ENCODE measurements around the gene AMPD3. TPM values are rescaled to one million over a fixed set of nuclear protein-coding genes. Genes with fewer than 3 reads are reported as not detected.
"Not testable (repeated sequence)": the region's sequence is repeated elsewhere in the genome, so short reads cannot be mapped to it uniquely, and the experiment has no call there.

Gene AMPD3
- total RNA-seq, 2 experiments from 2014 or later = 10.5 to 13.0 TPM

DNA sequence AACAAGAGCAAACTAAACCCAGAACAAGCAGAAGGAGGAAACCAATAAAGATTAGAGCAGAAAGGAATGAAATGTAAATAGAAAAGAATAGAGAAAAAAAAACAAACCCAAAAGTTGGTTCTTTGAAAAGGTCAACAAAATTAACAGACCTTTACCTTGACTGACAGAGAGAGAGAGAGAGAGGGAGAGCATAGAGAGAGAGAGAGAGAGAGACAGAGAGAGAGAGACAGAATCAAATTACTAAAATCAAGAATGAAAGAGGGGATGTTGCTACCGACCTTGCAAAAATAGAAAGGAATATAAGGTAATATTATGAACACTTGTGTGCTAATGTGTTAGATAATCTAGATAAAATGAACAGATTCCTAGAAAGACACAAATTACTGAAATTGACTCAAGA, 22.6 kb upstream of the AMPD3 start:
- ChIA-PET CTCF (no interaction called here), POLR2A (no interaction called here)

DNA sequence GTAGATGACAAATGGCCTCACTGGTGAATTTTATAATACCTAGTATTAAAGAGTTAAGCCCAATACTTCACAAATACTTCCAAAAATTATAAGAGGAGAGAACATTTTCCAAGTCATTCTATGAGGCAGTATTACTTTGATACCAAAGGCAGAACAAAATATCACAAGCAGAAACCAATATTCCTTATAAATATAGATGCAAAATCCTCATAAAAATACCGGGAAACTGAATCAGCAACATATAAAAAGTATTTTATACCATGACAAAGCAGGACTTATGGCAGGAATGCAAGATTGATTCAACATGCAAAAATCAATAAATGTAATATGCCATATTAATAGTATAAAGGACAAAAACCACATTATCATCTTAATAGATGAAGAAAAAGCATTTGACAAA, 22.1 kb upstream of the AMPD3 start:
- CTCF ChIA-PET = no interaction called here
- POLR2A ChIA-PET = no interaction called here

DNA sequence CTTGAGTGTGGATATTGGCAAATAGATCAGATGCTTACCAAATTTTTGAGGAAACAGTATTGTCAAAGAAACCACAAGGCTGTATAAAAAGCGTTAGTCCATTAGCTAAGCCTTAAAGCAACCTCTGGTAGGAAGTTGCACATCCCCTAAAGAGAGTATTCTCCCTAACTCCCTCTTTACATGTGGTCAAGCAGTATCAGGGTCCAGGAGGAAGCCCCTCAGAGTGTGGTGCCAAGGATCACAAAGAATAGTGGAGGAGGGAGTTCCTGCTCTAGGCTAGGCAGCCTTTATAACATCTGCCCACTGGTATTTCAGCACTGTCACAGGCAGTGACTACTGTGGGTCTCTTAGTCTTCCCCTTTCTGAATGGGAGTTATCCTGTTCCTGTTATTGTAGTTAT, 18.8 kb upstream of the AMPD3 start:
- ChIA-PET POLR2A (no interaction called here), CTCF (no interaction called here)

DNA sequence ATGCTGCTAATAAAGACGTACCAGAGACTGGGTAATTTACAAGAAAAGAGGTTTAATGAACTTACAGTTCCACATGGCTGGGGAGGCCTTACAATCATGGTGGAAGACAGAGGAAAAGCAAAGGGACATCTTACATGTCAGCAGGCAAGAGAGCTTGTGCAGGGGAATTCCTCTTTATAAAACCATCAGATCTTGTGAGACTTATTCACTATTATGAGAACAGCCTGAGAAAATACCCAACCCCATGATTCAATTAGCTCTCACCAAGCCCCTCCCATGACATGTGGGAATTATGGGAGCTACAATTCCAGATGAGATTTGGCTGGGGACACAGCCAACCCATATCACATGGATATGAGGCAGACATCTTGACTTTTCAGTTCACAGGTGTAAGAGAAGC, 18.4 kb upstream of the AMPD3 start:
- POLR2A ChIA-PET, CTCF ChIA-PET: not testable (repeated sequence)

DNA sequence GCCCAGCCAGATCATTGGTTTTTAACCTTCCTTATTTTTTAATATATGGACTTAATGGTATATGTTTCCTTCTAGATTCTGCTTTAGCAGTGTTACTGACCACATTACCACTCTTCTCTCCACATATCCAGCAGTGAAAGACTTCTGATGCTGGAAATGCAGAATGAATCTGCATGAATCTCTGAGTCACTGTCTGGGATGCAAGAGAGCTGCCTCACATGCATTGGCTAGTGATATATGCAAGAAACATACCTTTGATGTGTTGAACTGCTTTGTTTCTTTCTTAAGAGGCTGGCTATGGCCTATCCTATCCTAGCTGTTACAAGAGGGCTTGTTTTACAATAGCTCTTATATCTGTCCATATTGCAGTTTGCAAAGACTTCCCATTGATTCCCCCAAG, 16.6 kb upstream of the AMPD3 start:
- ChIA-PET CTCF (no interaction called here), POLR2A (no interaction called here)

DNA sequence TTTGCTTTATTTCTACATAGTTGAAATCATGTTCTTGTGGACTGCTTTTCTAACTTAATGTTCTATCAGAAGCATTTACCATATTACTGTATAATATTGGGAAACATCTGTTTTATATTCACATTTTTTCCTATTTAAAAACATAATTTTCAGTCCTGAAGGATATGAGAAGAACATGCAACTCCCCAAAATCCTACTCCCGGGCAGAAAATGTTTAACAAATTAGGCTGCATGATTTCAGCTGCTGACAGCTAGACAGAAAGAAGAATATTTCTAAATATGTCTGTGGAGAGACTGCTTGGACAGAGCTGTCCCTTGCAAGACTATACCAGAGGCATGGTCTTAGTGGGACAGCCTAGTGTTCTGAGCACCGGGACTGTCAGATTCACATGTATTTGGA, 15.7 kb upstream of the AMPD3 start:
- ChIA-PET POLR2A (no interaction called here), CTCF (no interaction called here)

DNA sequence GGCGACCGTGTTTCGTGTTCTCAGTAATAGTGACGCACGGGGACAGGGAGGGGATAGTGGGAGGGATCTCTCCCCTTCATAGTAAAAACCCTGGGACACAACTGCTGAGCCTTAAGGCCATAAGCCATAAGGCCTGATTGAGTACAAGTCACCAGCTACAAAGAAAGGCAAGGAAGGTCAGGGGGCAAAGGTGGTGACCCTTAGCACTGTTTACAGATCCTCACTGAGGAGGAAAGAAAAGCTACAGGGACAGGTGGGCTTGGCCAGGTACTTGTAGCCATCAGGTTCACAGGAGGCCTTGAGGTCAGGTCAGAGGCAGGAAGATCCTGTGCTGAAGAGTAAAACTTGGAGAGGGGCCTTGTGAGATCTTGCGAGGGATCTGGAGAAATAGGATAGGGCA, 15.1 kb upstream of the AMPD3 start:
- ChIA-PET POLR2A (no interaction called here), CTCF (interaction anchor here (0.9 kb wide), 1 partner anchor 12 kb away, joined by 3 read pairs; no protein-coding TSS in a partner anchor)

DNA sequence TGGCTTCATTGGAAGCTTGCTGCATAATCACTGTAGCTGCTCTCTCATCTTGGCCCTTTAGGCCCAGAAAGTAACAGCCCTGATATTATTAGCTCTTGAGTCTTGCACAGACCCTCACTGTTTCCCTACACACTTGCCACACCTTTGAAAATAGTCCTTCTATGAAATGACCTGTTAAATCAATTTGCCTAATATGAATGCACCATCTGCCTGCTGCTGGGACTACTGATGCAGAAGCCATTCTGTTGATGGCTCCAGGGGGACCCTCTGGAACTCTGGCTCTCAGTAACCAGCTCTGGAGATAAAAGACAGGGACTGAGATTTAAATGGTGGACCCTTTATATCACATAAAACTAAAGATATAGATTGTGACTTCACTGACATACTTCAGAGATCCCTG, 14.7 kb upstream of the AMPD3 start:
- POLR2A ChIA-PET = no interaction called here
- CTCF ChIA-PET = interaction anchor here (0.9 kb wide), 2 partner anchors 11 to 13 kb away, joined by 3 read pairs; no protein-coding TSS in a partner anchor

DNA sequence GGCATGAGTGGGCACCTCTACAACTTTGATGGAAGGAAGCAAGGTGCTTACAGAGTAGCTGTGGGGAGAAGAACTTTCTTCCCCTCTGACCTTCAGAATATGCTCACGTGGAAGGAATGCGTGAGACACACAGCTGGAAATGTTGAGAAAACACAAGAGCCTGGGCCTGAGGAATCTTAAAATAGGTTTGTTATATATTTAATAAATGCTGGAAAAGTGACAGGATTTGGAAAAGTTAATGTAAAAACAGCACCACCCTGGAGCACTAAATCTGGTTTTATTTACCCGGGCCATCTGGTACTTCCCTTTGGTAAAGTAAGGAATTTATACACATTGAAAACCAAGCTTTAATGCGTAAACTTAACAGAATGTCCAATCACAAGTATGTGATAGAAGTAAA, 14.0 kb upstream of the AMPD3 start:
- POLR2A ChIA-PET = interaction anchor here (0.6 kb wide), 1 partner anchor 14 kb away, joined by 5 read pairs; the partner anchor contains the start of gene AMPD3
- CTCF ChIA-PET = interaction anchor here (0.9 kb wide), 1 partner anchor 11 kb away, joined by 3 read pairs; no protein-coding TSS in a partner anchor

DNA sequence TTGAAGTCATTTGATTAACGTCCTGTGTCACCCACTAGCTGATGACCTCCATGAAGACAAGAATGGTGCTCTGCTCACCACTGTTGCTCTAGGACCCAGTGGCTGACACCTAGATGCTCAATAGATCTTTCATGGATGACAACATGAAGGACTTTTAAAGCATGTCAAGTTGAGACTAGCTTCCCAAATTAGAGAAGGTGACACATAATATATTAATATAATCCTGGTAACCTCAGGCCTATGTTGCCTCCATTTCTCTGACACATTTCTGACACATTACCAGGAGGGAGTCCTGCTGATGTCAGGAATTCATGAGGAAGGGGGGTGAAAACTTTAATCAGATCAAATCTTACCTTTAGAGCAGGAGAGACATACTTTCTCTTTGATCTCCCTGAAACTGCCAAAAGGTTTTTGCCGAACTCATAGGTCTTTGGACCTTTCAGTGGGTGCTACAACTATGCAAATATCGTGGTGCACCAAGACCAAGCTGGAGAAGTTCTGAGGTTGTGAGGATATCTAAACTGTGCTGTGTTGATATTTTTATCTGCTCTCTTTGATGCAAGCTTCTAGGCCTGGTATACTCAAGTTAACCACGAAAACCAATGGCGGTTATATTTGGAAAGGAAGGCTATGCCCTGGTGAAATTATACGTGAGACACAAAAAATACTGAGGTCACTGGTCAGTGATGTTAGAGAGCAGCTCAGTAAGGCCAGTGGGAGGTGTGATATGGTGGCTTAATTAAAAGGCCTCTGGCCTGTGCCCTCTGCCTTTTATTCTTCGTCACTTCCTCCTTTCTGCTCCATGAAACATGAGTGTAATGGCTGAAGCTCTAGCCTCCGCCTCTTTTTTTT, 13.2 kb upstream of the AMPD3 start:
- POLR2A ChIA-PET = interaction anchor here (0.6 to 1.0 kb wide), 2 partner anchors 13 to 14 kb away, joined by 4 to 5 read pairs; partner anchors contain the start of gene AMPD3
- CTCF ChIA-PET = interaction anchor here (0.7 kb wide), 1 partner anchor 8 kb away, joined by 3 read pairs; no protein-coding TSS in a partner anchor

DNA sequence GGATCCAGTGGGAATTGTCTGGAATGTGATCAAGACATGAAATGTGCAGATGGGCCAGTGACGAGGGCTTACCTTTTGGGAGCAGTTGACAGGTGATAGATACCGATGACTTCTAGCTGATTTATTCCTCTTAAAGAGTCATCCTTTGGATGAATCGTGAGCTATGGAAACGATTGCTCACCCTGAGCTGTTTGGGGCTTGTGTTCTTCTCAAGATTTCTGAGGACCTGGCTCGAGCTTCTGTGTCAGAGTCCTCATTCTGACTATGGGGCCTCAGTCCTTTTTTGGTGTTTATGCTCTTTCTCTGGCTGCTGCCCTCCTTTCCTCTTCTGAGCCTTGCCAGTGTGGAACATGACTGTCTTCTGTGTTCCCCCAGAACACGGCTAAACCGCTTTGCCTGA, 11.9 kb upstream of the AMPD3 start:
- ChIA-PET POLR2A (no interaction called here), CTCF (no interaction called here)

DNA sequence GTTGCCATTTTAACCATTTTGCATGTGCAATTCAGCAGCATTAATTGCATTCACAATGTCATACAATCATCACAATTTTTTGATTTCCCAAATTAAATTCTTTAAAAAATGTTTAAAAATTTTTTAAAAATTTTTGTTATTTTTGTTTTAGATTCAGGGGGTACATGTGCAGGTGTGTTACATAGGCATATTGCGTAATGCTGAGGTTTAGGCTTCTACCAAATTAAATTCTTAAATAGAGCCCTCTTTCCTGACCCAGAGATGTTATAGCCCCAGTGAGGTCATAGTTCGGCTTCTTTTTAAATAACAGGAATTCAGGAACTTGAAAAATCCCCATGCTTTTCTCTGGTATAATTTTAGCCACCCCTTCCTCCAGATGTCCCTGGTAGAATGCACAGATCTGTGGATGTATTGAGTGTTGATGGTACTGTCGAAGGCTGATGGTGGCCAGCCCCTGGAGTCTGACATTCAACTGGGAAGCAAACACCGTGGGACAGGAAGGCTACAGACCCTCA, 11.3 kb upstream of the AMPD3 start:
- ChIA-PET CTCF (no interaction called here), POLR2A (no interaction called here)

DNA sequence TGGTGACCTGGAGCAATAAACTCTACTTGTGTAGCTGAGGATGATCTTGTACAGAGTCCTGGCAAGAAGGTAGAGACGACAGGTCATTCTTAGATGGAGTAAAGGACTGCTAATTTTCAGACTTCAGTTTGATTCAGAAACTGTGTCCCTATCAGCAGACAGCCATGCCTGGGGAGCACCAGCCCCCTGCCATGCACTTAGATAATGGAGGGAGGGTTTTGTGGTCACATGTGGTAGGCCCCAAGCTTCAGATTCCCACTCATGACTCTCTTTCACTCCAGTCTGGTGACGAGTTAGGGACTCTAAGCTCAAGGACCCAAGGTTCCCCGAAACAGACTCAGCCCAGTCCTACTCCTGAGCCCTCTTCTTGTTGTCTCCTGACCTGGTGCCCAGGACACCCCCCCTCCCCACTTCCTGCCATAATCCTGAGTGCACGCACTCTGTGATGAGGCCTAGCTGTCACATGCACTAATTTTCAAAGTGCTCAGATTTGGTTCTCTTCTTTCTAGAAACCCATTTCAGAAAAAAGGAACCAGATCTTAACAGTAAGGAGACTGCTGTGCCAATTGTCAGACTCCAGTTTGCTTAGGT, 10.2 kb upstream of the AMPD3 start:
- POLR2A ChIA-PET = no interaction called here
- CTCF ChIA-PET = no interaction called here

DNA sequence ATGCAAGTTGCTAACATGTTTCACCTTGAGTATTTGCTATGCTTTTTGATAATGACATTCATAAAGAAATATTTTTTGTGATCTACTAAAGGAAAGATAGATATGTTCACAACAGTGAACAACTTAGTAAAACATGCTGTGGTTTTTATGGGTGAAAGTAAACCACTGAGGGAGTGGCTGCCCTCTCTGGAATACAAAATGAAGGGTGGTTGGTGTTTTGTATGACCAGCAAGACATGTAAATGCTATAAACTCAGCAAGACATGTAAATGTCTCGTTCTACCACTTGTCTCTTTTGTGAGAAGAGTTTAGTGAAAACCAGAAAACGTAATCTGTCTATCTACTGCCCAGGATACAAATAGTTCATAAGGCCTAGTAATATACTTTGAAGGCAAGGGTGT, 7.6 kb upstream of the AMPD3 start:
- ChIA-PET CTCF (no interaction called here), POLR2A (no interaction called here)

DNA sequence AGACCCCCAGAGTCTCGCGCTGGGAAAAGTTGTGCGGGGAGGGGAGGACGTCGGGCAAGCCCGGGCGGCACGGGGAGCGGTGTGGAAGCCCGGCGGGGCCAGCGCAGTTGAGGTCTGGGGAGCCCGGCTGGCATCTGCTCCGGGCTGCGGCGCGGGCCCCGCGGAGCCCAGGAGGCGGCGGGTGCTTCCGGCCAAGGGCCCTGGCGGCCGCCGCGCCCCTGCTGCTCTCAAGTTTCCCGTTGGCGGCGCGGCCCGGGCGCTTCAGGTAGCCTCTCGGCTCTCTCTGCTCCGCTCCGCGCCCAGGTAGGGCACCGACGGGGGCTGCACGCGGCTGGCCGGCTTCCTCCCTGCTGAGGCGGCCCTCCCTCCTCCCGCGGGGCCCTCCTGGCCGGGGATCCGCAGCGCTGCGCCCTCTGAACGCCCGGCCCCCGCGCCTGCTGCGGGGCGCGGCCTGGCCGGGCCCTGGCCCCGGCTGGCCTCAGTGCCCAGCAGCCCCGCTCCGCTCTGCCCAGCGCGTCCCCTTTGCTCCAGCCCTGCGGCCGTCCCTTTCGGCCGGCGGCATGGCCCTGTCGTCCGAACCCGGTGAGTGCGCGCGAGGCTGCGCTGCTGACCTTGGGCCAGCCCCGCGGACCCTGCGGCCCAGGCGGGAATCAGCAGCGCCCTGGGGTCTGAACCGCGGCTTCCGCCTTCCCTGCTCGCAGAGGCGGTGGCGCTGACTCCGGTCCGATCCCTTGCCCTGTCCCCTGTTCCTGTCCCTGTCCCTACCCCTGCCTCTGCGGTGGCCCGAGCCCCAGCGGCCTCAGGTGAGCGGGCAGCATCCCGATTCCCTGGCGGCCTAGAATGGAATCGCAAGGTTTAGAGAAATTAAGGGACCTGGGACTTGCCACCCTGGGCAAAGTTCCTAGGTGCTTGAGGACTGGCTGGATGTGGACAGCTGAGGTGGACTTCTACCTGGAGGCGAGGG, 4.3 kb upstream of the AMPD3 start:
- CTCF ChIA-PET = no interaction called here
- POLR2A ChIA-PET = no interaction called here

DNA sequence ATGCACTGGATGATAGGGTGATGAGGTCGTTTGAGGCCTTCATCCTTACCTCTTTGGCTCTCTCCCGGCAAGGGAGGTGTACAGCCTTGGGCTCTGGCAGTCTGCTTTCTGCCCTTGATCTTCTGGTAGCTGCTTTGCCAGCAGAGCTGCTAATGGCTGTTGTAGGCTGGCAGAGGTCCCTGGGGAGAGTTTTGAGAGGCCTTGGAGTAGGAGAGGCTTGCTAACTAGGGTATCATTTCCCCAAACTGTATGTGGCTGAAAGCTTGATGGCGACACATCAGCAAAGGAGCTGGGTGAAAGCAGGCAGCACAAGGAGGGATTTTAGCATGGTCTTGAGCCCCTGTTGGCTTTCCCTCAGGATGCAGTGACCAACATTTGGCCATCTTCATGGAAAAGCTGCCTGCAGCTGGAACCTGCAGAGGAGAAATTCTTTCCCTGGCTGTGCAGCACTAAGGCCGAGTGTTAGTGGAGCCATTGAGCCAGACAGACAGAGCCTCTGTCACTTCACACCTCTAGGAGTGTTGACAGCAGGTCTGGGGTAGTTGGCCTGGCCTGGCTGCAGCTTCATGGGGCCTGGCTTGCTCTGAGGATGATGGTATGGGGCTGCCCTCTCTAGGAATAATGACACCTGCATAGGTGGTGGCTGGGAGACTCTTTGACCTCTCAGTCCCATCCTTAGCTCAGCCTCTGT, 3.5 kb upstream of the AMPD3 start:
- ChIA-PET POLR2A (no interaction called here), CTCF (no interaction called here)

DNA sequence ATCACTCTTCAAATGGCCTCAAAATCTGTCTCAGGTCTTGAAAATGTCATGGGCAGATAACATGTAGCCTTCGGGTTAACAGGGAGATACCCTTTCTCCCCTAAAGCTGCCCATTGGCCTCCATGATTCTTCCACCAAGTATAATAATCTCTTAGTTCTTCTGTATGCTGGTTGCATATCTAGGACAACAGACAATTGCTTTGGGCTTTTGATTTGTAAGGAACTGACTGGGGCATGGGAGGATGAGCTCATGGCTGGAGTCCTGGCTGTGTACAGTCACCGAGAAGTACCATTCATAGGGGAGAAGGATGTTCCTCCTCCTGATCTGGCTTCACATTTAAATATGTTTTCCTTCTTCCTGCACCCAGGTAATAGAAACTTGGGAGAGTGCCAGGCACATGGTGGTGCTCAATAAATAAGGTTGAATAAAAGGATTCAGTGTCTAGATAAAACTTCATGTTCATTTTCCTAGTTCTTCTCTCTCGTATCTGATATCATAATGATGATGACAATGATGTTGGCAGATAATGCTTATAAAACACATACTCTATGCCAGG, 2.8 kb upstream of the AMPD3 start:
- ChIA-PET POLR2A (no interaction called here), CTCF (no interaction called here)

DNA sequence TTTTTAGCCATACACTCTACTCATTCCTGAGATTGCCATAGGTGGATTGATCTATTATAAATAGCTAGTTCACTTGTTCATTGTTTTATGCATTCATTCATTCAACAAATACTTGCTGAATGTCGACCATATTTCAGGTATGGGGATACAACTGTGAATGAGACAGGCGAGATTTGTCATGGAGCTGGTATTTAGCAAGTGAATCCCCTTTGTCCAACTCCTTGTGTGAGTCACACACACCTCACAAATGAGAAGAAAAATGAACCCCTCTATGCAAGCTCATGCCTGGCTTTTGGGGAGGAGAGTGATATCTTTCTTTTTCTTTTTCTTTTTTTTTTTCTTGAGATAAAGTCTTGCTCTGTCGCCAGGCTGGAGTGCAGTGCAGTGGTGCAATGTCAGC, 1.8 kb upstream of the AMPD3 start:
- ChIA-PET POLR2A (no interaction called here), CTCF (no interaction called here)
